ENCODE data around the gene DOCK2.

DNA sequence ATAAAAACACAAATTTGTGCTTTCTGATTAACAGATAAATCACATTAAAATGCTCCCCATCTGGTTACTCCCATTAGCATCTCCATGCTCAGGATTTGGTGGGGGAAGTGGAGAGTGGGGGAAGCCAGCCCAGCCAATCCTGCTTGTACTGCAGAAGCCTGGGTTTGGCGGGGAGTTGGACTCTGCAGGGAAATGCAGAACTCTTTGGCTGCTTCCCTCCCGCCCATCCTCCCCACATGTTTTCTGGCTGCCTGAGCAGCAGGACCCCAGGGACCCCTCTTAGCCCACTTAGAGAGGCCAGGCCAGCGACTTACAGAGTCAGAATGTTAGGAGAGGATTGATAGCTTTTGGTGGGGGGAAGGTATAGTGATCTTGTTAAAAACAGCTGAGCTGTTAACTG, 409.2 kb downstream of the DOCK2 start:
- TF ChIP-seq, protein P1, sequence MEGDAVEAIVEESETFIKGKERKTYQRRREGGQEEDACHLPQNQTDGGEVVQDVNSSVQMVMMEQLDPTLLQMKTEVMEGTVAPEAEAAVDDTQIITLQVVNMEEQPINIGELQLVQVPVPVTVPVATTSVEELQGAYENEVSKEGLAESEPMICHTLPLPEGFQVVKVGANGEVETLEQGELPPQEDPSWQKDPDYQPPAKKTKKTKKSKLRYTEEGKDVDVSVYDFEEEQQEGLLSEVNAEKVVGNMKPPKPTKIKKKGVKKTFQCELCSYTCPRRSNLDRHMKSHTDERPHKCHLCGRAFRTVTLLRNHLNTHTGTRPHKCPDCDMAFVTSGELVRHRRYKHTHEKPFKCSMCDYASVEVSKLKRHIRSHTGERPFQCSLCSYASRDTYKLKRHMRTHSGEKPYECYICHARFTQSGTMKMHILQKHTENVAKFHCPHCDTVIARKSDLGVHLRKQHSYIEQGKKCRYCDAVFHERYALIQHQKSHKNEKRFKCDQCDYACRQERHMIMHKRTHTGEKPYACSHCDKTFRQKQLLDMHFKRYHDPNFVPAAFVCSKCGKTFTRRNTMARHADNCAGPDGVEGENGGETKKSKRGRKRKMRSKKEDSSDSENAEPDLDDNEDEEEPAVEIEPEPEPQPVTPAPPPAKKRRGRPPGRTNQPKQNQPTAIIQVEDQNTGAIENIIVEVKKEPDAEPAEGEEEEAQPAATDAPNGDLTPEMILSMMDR (optimal IDR thresholded peaks at IDR 0.05 in 1 of 3, IDR thresholded peaks at IDR 0.05 in 1 of 3, conservative IDR thresholded peaks at IDR 0.05 in 1 of 3; ENCODE audit: extremely low read depth in 1 of 3, insufficient read depth in 2 of 3, low read length in 3 of 3), result no peak
- no peak for TF ChIP-seq EZH2 (IDR thresholded peaks at IDR 0.05; ENCODE audit: low read length)

Data from keratinocyte (primary cell).